ENCODE data around the gene KCNK17.
A peak's percentile ranks its signal among the peaks of the same experiment; 100 is the strongest.

Gene KCNK17

DNA sequence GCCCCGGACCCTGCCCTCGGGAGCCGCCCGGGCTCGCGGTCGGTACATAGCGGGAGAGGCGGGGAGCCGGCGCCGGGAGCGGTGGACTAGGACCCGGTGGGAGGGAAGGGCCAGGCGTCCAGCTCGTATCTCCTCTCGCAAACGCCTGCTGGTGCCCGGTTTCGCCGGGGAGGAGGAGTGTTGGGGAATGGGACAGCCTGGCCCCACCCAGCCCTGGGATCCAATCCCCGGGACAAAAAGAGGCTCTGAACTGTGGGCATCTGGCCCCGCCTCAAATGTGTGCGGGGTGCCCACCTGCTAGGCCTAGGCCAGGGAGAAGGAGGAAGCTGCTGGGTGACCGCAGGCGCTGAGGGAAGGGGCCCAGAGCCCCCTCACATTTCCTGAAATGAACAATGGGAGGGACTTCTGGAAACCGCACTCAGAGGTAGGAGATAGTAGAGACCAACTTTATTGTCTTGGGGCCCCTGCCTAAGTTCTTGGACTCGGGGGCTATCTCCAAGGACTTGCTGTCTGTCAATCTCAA lies at the start of gene KCNK17:
Gene KCNK17, minus strand, starts transcription at position 147 of the 523 bp plus-strand sequence. Its CDS starts 99 bp downstream, at position 48.
- no peak for DNase-seq (ENCODE audit: low read depth)

GRCh38 chr6:39363280-39363679 lies 49.1 kb upstream of the KCNK17 start:
- DNase-seq (ENCODE audit: low read depth) = no peak

DNA sequence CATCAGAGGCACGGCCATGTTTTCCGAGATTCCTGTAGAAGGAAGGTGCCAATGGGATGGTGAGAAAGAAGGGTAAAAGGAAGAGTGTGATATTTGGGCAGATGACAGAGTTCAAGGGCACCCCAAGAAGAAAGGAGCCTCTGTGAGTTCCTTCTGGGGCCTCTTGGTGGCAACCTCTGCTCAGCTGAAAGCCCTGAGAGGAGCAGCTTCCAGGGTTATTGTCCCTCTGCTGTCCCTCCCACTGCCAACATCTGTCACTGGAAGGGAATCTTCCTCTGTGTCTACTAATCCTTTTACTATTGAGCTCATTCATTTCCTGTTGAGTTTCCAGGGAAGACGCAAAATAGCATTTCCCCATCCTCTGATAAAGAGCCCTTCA lies 48.3 kb upstream of the KCNK17 start:
- no peak for DNase-seq (ENCODE audit: low read depth)

DNA sequence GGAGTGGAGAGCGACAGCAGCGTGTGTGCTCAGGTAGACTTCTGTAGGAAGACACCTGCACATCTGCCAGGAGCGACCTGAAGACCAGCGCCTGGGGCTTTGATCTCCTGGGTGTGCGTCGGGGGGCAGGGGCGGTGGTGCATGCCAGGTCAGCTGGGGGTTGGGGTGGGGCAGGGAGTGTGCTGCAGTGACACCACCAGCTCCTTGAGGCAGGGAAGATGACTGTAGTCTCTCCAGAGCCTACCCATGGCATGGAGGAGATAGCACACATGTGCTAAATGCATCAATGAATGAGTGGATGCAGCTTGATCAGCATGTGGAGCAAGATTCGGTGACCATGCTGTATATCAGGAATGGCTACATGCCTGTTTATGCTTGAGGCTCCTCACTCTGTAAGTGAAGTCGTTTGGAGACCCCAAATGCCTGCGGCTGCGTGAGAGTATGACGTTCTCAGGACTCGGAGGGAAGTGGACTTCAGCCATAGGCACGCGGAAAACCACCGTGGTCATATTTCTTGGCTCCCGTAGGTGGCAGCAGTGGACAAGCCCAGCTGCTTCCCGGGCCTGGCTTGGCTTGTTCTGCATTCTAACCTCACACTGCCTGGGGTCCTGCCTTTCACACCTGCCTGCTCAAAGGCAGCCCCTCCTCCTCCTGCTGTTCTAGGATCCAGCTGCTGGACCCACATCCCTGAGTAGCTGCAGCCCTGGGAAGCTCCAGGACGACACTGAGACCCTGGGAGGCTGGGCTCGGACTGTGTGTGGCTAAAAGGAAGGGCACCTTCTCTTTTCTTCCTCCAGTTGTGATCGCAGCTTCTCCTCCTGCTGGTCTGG lies 47.7 kb upstream of the KCNK17 start:
- DNase-seq (ENCODE audit: low read depth) = peak; percentile 18

DNA sequence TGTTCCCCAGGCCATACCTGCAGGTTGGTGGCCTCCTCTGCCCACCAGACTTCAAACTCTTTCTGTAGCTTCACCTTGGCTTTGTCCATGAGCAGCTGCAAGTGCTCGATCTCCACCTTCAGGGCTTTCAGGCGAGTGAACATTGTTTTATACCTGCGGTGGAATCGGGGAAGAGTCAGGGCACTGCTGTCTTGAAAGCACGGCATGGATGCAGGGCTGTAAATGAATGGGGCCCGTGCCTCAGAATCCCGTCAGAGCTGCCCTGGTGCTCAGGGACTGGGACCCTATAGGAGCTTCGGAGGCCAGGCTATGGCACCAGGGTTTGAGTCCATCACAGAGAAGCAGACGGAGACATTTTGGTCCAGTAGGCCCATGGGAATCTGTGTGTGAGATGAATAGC lies 46.2 kb upstream of the KCNK17 start:
- no peak for DNase-seq (ENCODE audit: low read depth)

DNA sequence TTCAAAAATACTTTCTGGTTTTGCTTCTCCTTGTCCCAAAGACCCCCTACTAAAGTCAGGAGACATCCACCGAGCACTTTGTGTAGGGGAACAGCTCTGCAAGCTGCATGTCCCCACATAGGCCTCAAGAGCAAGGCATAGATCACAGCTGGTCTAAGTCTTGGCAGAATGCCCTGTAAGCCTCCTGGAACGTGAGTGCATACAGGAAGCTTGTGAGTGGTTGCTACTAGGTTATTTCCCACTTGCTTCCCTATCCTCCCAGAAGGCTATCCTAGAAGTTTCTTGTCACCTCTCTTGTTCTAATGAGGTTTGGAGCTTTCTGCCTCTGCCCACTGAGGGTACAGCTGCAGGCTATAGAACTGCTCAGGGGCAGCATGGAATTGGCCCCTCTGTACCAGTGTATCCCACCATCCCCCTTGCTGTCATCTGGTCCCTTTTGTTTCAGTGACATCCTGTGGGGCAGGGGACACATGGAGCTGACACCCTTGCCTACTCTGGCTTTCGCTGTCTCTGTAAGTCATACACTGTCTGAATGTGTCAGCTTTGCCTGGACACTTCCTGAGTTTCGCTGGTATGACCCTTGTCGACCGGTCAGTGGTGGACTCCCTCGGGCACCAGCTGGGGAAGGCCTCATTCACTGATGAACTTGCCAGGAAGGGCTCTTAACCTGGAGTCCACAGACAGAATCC lies 43.9 kb upstream of the KCNK17 start:
- no peak for DNase-seq (ENCODE audit: low read depth)

GRCh38 chr6:39353698-39354315 lies 39.6 kb upstream of the KCNK17 start:
- no peak for DNase-seq (ENCODE audit: low read depth)

- DNase-seq (ENCODE audit: low read depth) = no peak
Observed at GRCh38 chr6:39350723-39351505, 36.7 kb upstream of the KCNK17 start.

DNA sequence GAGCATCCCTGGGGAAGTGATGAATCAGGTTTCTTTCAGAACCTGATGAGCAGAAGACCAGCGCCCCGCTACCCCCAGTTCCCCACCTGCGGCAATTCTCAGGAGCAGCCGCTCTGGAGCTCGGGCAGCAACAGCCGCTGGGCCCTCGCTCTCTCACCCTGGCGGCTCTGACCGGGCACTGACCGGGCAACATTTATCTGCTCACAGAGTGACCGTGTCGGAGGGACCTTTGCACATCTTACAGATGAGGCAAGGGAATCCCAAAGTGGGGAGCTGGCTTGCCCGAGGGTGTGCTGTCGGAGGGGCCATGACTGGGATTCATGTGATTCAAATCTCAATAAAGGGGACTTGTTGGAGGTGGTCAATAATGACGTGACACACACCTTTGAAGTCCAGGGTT lies 34.5 kb upstream of the KCNK17 start:
- no peak for DNase-seq (ENCODE audit: low read depth)

DNA sequence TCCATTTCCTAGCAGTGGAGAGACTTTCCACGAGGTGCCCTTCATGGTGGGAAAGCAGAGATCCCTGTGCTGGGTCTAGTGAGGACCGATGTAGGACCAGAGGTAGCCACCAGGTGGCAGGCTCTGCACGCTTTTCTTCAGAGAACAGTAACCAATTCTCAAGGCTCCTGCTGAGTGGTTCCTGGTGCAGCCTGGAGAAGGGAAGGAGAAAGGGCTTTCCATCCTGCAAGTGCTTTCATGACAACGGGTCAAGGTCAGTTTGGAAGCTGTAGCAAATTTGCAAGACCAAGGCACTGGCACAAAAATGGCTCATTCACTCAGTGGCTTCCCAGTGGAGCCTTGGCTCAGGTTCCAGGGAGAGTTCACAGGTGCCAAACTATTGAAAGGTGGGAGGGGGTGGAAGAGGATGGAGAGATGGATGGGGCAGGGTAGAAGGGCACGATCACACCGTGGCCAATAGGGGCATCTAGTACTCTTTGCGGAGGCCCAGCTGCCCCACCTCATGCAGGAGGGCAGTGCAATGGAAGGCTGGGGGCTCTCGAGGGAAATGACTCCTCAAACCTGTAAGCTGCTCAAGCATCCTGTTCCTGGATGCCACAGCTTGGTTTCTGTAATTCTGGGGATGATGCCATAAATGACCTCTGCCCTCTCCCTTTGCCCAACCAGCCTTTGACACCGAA lies 33.8 kb upstream of the KCNK17 start:
- DNase-seq (ENCODE audit: low read depth) = peak; percentile 24

- no peak for DNase-seq (ENCODE audit: low read depth)
Observed at GRCh38 chr6:39347206-39347605, 33.0 kb upstream of the KCNK17 start.

DNA sequence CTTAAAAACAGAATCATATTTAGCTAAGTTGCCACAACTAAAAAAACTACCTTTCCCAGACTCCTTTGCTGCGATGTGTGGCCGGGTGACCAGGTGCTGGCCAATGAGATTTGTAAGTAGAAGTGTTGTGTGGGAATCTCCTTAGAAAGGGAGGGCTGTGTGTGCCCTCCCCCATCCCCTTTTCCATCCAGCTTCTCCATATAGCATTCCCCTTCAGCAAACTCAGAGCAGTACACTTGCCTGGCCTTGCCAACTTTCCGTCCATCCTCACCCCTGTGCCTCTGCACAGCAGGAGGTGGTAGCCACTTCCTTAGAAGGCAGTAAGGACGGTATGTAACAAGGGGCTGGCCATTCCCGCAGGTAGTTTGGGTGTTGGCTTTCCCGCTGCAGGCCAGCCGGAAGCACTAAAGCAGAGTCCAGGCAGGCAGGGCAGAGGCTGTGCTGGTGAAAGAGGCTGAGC lies 30.6 kb upstream of the KCNK17 start:
- no peak for DNase-seq (ENCODE audit: low read depth)

DNA sequence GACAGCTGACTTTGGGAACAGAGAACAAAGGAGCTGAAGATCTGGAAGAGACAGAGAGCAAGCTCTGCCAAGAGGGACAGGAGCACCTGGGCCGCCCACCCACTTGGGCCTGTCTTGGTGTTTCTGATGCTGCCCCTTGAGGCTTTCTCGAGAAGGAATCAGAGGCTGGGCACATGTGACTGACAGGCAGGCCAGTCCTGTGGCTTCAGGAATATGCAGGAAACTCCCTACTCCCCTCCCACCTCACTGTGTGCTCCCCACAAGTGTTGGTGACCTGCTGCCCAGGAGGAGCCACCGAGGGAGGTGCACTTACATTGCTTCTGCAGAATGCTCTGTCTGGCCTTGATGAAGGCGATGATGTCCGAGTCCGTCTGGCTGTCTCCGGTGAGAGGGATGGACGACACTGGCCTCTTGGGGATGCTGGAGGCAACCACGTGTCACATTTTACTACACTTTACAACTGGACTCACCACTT lies 29.2 kb upstream of the KCNK17 start:
- DNase-seq (ENCODE audit: low read depth) = no peak

GRCh38 chr6:39342692-39343395 lies 28.6 kb upstream of the KCNK17 start:
- DNase-seq (ENCODE audit: low read depth) = no peak

DNA sequence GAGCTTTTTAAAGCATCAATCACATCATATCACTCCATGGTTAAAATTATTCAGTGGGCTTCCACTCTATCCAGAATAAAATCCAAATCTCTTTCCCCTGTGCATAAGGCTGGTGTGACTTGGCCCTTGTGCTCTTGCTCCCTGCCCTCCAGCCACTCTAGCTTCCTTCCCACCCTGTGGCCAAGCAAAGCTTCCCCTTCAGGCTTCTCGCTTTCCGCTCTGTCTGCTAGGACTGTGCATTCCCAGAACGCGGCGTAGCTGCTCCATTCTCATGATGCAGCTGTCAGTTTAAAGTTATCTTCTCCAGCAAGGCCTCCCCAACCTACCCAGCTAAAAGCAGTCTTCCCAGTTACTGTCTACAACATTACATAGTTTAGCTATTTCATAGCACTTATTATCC lies 27.7 kb upstream of the KCNK17 start:
- DNase-seq (ENCODE audit: low read depth) = no peak

- DNase-seq (ENCODE audit: low read depth) = no peak
Observed at GRCh38 chr6:39341352-39341751, 27.1 kb upstream of the KCNK17 start.

GRCh38 chr6:39339868-39340550 lies 25.8 kb upstream of the KCNK17 start:
- no peak for DNase-seq (ENCODE audit: low read depth)

GRCh38 chr6:39339096-39339867 lies 25.1 kb upstream of the KCNK17 start:
- no peak for DNase-seq (ENCODE audit: low read depth)

- DNase-seq (ENCODE audit: low read depth) = no peak
Observed at GRCh38 chr6:39338397-39338796, 24.2 kb upstream of the KCNK17 start.
